Pulmonary artery endothelial cell (primary cell): ENCODE data around the gene MTARC2. TPM values are rescaled to one million over a fixed set of nuclear protein-coding genes. Genes with fewer than 3 reads are reported as not detected.
A peak's percentile ranks its signal among the peaks of the same experiment; 100 is the strongest.
"Not testable (repeated sequence)": the region's sequence is repeated elsewhere in the genome, so short reads cannot be mapped to it uniquely, and the experiment has no call there.

Source experiments
- DNase-seq: peaks from one replicate; pipeline ENCODE4 v3.0.0-alpha.2; 2011; ENCODE audit warnings: low read depth, low spot score
- total RNA-seq: library from RNA; depleted of rRNA; stranded (reverse); fragments of >200 nt; gene quantifications from 2 replicates; pipeline ENCODE4 v1.2.3, GENCODE V29; 2014

The MTARC2 gene
- 6.9 and 8.0 TPM in 2 replicates for total RNA-seq

- peak; percentile 32 for DNase-seq
These were observed at the start of gene MTARC2 for GRCh38 chr1:220748089-220748934. TSS of gene MTARC2 (plus strand) at chr1:220748322. CDS start at chr1:220748532, 210 bp downstream.

- no peak for DNase-seq
These were observed 49.5 kb upstream of the MTARC2 start for GRCh38 chr1:220698607-220699016.

- DNase-seq, result no peak
These were observed 49.1 kb upstream of the MTARC2 start for GRCh38 chr1:220699044-220699443.

- no peak for DNase-seq
These were observed 47.5 kb upstream of the MTARC2 start for GRCh38 chr1:220700556-220701179.

- no peak for DNase-seq
These were observed 46.1 kb upstream of the MTARC2 start for GRCh38 chr1:220701974-220702373.

GRCh38 chr1:220702733-220703270 is 45.3 kb upstream of the MTARC2 start:
- no peak for DNase-seq

- no peak for DNase-seq
These were observed 44.8 kb upstream of the MTARC2 start for GRCh38 chr1:220703305-220703704.

- no peak for DNase-seq
These were observed 42.3 kb upstream of the MTARC2 start for GRCh38 chr1:220705782-220706181.

GRCh38 chr1:220706480-220706879 is 41.6 kb upstream of the MTARC2 start:
- DNase-seq, result no peak

GRCh38 chr1:220707160-220707559 is 41.0 kb upstream of the MTARC2 start:
- DNase-seq, result no peak

- DNase-seq, result no peak
These were observed 39.9 kb upstream of the MTARC2 start for GRCh38 chr1:220708244-220708643.

- no peak for DNase-seq
These were observed 39.0 kb upstream of the MTARC2 start for GRCh38 chr1:220708936-220709801.

- DNase-seq, result no peak
These were observed 37.8 kb upstream of the MTARC2 start for GRCh38 chr1:220710333-220710732.

GRCh38 chr1:220711056-220711809 is 36.9 kb upstream of the MTARC2 start:
- no peak for DNase-seq

- not testable (repeated sequence) for DNase-seq
These were observed 32.1 kb upstream of the MTARC2 start for GRCh38 chr1:220715986-220716385.

- DNase-seq, result no peak
These were observed 30.1 kb upstream of the MTARC2 start for GRCh38 chr1:220717800-220718640.

GRCh38 chr1:220721266-220721665 is 26.9 kb upstream of the MTARC2 start:
- DNase-seq, result not testable (repeated sequence)

- DNase-seq, result no peak
These were observed 21.5 kb upstream of the MTARC2 start for GRCh38 chr1:220726634-220727033.

- DNase-seq, result no peak
These were observed 20.6 kb upstream of the MTARC2 start for GRCh38 chr1:220727519-220727918.

- DNase-seq, result no peak
These were observed 17.6 kb upstream of the MTARC2 start for GRCh38 chr1:220730486-220730885.
